GM23338 (cell line): ENCODE results near the gene CLEC1B. TPM values are rescaled to one million over a fixed set of nuclear protein-coding genes. Genes with fewer than 3 reads are reported as not detected.
"Not testable (repeated sequence)": the region's sequence is repeated elsewhere in the genome, so short reads cannot be mapped to it uniquely, and the experiment has no call there.

ENCODE experiments used
- ATAC-seq: fragments of 200-7000 bp; cut with Tn5 transposase; 3 replicates; pipeline ENCODE4 v1.9.1; 2020
- DNase-seq: peaks from one replicate; pipeline ENCODE4 v3.0.0-alpha.2; 2015; ENCODE audit warnings: low spot score
- H2AFZ ChIP-seq: fragments of 200-600 bp; sonication (generic); 2 replicates; pipeline ENCODE4 v1.8.0; 2016; ENCODE audit warnings: antibody characterized with exemption, mild to moderate bottlenecking, moderate library complexity
- H3F3A ChIP-seq: fragments of 200-600 bp; sonication (generic); replicated peaks from 2 replicates; pipeline ENCODE4 v1.8.0; 2017; ENCODE audit warnings: antibody characterized with exemption, mixed run types, low read depth
- H3K27ac ChIP-seq: fragments of 200-600 bp; sonication (generic); 2 replicates; pipeline ENCODE4 v1.6.1; 2016; ENCODE audit warnings: low read depth
- H3K27me3 ChIP-seq: fragments of 200-600 bp; sonication (generic); 2 replicates; pipeline ENCODE4 v1.8.0; 2016; ENCODE audit warnings: mild to moderate bottlenecking, mixed run types, moderate library complexity; ENCODE audit not compliant: insufficient read depth
- H3K36me3 ChIP-seq: fragments of 200-600 bp; sonication (generic); 2 replicates; pipeline ENCODE4 v1.8.0; 2016; ENCODE audit warnings: mild to moderate bottlenecking; ENCODE audit not compliant: insufficient read depth
- H3K4me1 ChIP-seq: fragments of 200-600 bp; sonication (generic); 2 replicates; pipeline ENCODE4 v1.8.0; 2016; ENCODE audit warnings: mild to moderate bottlenecking, moderate library complexity; ENCODE audit not compliant: insufficient read depth
- H3K4me2 ChIP-seq: fragments of 200-600 bp; sonication (generic); 2 replicates; pipeline ENCODE4 v1.7.1; 2017; ENCODE audit warnings: mixed run types
- H3K4me3 ChIP-seq: fragments of 200-600 bp; sonication (generic); 2 replicates; pipeline ENCODE4 v1.6.1; 2016; ENCODE audit warnings: mixed run types
- H3K79me2 ChIP-seq: fragments of 200-600 bp; sonication (generic); replicated peaks from 2 replicates; pipeline ENCODE4 v1.8.0; 2017; ENCODE audit warnings: mild to moderate bottlenecking; ENCODE audit not compliant: insufficient read depth
- H3K9me2 ChIP-seq: fragments of 200-600 bp; sonication (generic); 2 replicates; pipeline ENCODE4 v1.8.0; 2017; ENCODE audit not compliant: insufficient read depth
- H4K20me1 ChIP-seq: fragments of 200-600 bp; sonication (generic); replicated peaks from 2 replicates; pipeline ENCODE4 v1.8.0; 2017; ENCODE audit warnings: mild to moderate bottlenecking; ENCODE audit not compliant: insufficient read depth
- H3K27ac Mint-ChIP-seq: 2 replicates; pipeline ENCODE4 v1.8.0; 2020; ENCODE audit warnings: inconsistent platforms, mild to moderate bottlenecking, moderate library complexity, mixed read lengths
- H3K27me3 Mint-ChIP-seq: 3 replicates; pipeline ENCODE4 v1.8.0; 2022; ENCODE audit warnings: low read depth, mild to moderate bottlenecking, moderate library complexity, mixed read lengths, inconsistent platforms; ENCODE audit not compliant: insufficient read depth, poor library complexity
- H3K36me3 Mint-ChIP-seq: 3 replicates; pipeline ENCODE4 v1.8.0; 2021; ENCODE audit warnings: low read depth, mild to moderate bottlenecking, inconsistent platforms, moderate library complexity, mixed read lengths
- H3K4me1 Mint-ChIP-seq: 3 replicates; pipeline ENCODE4 v1.8.0; 2020; ENCODE audit warnings: mild to moderate bottlenecking, inconsistent platforms, mixed read lengths
- H3K4me3 Mint-ChIP-seq: 3 replicates; pipeline ENCODE4 v1.8.0; 2021; ENCODE audit warnings: moderate library complexity, mild to moderate bottlenecking, inconsistent platforms, mixed read lengths
- H3K9me3 Mint-ChIP-seq: 3 replicates; pipeline ENCODE4 v1.8.0; 2020; ENCODE audit warnings: moderate library complexity, mild to moderate bottlenecking, inconsistent platforms, mixed read lengths
- EZH2phosphoT487 ChIP-seq: fragments of 200-600 bp; sonication (generic); IDR thresholded peaks from one replicate; pipeline ENCODE4 v1.8.1; 2018; ENCODE audit warnings: antibody characterized with exemption; ENCODE audit not compliant: unreplicated experiment
- POLR2AphosphoS5 ChIP-seq: IDR thresholded peaks from 2 replicates; pipeline ENCODE4 v1.6.1; 2016; ENCODE audit warnings: antibody characterized with exemption, low read depth
- REST ChIP-seq: IDR thresholded peaks from one replicate; pipeline ENCODE4 v1.6.1; 2018; ENCODE audit warnings: antibody characterized with exemption; ENCODE audit not compliant: unreplicated experiment
- STAT1 ChIP-seq: IDR thresholded peaks from one replicate; pipeline ENCODE4 v1.6.1; 2016; ENCODE audit warnings: antibody characterized with exemption; ENCODE audit not compliant: unreplicated experiment
- ZNF114 ChIP-seq: fragments of 250-450 bp; sonication (Bioruptor Pico); IDR thresholded peaks from 2 replicates; pipeline ENCODE4 v1.5.0; 2020; ENCODE audit warnings: mild to moderate bottlenecking, moderate library complexity
- polyA plus RNA-seq: library from polyadenylated mRNA; unstranded; fragments of >200 nt; fragmentation: Nextera tagmentation; extraction: Ambion mirVana; gene quantifications from 2 replicates; pipeline ENCODE4 v1.2.1, GENCODE V29; 2016
- total RNA-seq: library from RNA; depleted of rRNA; stranded (reverse); fragments of >200 nt; shearing (Covaris generic); gene quantifications from 2 replicates; pipeline ENCODE4 v1.2.3, GENCODE V29; 2014
- TF ChIP-seq, protein P1 (sequence below): fragments of 250-450 bp; sonication (Bioruptor Pico); IDR thresholded peaks from 2 replicates; pipeline ENCODE4 v1.5.0; 2020; ENCODE audit warnings: mild to moderate bottlenecking, moderate library complexity
- TF ChIP-seq, protein P2 (sequence below): IDR thresholded peaks from 2 replicates; pipeline ENCODE4 v1.6.1; 2016; ENCODE audit warnings: antibody characterized with exemption

Gene CLEC1B
- total and polyA plus RNA-seq, 2 experiments from 2014 or later: not detected

DNA sequence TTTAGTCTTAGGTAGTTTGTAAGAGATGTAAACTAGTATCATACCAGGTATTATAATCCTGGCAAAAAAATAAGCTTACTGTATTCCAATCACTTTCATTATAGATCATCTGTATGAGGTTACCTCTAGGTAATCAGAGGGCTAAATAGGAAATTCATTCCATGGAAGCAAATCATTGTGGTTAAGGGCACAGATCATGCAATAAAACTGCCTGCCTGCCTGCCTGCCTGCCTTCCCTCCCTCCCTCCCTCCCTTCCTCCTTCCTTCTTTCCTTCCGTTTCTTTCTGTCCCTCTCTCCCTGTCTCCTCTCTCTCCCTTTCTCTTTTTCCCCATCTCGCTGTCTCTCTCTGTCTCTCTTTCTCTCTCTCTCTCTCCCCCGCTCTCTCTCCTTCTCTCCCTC, 28.4 kb upstream of the CLEC1B start (continued):
- TF ChIP-seq, protein P1, sequence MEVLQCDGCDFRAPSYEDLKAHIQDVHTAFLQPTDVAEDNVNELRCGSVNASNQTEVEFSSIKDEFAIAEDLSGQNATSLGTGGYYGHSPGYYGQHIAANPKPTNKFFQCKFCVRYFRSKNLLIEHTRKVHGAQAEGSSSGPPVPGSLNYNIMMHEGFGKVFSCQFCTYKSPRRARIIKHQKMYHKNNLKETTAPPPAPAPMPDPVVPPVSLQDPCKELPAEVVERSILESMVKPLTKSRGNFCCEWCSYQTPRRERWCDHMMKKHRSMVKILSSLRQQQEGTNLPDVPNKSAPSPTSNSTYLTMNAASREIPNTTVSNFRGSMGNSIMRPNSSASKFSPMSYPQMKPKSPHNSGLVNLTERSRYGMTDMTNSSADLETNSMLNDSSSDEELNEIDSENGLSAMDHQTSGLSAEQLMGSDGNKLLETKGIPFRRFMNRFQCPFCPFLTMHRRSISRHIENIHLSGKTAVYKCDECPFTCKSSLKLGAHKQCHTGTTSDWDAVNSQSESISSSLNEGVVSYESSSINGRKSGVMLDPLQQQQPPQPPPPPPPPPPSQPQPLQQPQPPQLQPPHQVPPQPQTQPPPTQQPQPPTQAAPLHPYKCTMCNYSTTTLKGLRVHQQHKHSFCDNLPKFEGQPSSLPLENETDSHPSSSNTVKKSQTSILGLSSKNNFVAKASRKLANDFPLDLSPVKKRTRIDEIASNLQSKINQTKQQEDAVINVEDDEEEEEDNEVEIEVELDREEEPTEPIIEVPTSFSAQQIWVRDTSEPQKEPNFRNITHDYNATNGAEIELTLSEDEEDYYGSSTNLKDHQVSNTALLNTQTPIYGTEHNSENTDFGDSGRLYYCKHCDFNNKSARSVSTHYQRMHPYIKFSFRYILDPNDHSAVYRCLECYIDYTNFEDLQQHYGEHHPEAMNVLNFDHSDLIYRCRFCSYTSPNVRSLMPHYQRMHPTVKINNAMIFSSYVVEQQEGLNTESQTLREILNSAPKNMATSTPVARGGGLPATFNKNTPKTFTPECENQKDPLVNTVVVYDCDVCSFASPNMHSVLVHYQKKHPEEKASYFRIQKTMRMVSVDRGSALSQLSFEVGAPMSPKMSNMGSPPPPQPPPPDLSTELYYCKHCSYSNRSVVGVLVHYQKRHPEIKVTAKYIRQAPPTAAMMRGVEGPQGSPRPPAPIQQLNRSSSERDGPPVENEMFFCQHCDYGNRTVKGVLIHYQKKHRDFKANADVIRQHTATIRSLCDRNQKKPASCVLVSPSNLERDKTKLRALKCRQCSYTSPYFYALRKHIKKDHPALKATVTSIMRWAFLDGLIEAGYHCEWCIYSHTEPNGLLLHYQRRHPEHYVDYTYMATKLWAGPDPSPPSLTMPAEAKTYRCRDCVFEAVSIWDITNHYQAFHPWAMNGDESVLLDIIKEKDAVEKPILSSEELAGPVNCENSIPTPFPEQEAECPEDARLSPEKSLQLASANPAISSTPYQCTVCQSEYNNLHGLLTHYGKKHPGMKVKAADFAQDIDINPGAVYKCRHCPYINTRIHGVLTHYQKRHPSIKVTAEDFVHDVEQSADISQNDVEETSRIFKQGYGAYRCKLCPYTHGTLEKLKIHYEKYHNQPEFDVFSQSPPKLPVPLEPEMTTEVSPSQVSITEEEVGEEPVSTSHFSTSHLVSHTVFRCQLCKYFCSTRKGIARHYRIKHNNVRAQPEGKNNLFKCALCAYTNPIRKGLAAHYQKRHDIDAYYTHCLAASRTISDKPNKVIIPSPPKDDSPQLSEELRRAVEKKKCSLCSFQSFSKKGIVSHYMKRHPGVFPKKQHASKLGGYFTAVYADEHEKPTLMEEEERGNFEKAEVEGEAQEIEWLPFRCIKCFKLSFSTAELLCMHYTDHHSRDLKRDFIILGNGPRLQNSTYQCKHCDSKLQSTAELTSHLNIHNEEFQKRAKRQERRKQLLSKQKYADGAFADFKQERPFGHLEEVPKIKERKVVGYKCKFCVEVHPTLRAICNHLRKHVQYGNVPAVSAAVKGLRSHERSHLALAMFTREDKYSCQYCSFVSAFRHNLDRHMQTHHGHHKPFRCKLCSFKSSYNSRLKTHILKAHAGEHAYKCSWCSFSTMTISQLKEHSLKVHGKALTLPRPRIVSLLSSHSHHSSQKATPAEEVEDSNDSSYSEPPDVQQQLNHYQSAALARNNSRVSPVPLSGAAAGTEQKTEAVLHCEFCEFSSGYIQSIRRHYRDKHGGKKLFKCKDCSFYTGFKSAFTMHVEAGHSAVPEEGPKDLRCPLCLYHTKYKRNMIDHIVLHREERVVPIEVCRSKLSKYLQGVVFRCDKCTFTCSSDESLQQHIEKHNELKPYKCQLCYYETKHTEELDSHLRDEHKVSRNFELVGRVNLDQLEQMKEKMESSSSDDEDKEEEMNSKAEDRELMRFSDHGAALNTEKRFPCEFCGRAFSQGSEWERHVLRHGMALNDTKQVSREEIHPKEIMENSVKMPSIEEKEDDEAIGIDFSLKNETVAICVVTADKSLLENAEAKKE (CRISPR knock-in tag): no peak
- TF ChIP-seq EZH2phosphoT487 (no peak), STAT1 (no peak), POLR2AphosphoS5 (no peak), ZNF114 (no peak)

- H3K36me3 ChIP-seq, H4K20me1 ChIP-seq, H3K4me3 Mint-ChIP-seq, H3K4me1 Mint-ChIP-seq, H3F3A ChIP-seq, H3K4me1 ChIP-seq, H3K27ac Mint-ChIP-seq, H3K27me3 Mint-ChIP-seq, H3K4me2 ChIP-seq, H3K9me3 Mint-ChIP-seq, H3K36me3 Mint-ChIP-seq, H3K79me2 ChIP-seq, ATAC-seq, H3K27me3 ChIP-seq, H3K4me3 ChIP-seq, H2AFZ ChIP-seq, DNase-seq, H3K27ac ChIP-seq: not testable (repeated sequence)
- H3K9me2 ChIP-seq: peaks cover 12% of the 10 kb centered on the region; the same call in 1 of the 2 replicates
Measured at GRCh38 chr12:10026666-10027065, 27.7 kb upstream of the CLEC1B start.

DNA sequence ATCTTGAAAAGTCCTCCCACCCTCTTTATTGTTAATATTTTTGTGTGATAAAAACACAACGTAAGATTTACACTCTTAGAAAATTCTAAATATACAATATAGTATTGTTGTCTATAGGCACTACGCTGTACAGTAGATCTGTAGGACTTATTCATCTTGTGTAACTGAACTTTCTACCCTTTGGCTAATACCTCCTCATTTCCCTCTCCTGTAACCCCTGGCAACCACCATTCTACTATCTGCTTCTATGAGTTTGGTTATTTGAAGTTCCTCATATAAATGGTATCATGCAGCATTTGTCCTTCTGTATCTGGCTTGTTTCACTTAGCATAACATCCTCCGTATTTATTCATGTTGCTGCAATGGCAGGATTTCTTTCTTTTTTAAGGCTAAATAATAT, 26.3 kb upstream of the CLEC1B start:
- H3K9me3 Mint-ChIP-seq: peaks cover under 1% of the 10 kb centered on the region; the same call in 1 of the 3 replicates
- Histone ChIP-seq H3K27ac (no peak overlapping the region), H3K79me2 (no peaks in the 10 kb centered on the region), H4K20me1 (no peaks in the 10 kb centered on the region; the same call in 1 of the 2 replicates), H3K4me1 (no peaks in the 10 kb centered on the region), H3K4me2 (no peak overlapping the region), H3K4me3 (no peak overlapping the region), H3K36me3 (no peaks in the 10 kb centered on the region), H3F3A (no peaks in the 10 kb centered on the region), H3K27me3 (no peaks in the 10 kb centered on the region), H3K9me2 (peaks cover 4% of the 10 kb centered on the region; the same call in 1 of the 2 replicates), H2AFZ (no peak overlapping the region)
- H3K27ac Mint-ChIP-seq: no peak overlapping the region
- no peak overlapping the region for H3K4me3 Mint-ChIP-seq
- ATAC-seq (no peak), DNase-seq (no peak)
- no peaks in the 10 kb centered on the region for H3K4me1 Mint-ChIP-seq
- H3K36me3 Mint-ChIP-seq: no peaks in the 10 kb centered on the region; the same call in 2 of the 3 replicates
- no peaks in the 10 kb centered on the region for H3K27me3 Mint-ChIP-seq
- TF ChIP-seq REST: no peak
- TF ChIP-seq, protein P2, sequence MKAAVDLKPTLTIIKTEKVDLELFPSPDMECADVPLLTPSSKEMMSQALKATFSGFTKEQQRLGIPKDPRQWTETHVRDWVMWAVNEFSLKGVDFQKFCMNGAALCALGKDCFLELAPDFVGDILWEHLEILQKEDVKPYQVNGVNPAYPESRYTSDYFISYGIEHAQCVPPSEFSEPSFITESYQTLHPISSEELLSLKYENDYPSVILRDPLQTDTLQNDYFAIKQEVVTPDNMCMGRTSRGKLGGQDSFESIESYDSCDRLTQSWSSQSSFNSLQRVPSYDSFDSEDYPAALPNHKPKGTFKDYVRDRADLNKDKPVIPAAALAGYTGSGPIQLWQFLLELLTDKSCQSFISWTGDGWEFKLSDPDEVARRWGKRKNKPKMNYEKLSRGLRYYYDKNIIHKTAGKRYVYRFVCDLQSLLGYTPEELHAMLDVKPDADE: no peak
